ENCODE measurements around the gene DCAF7.

The DCAF7 gene

GRCh38 chr17:63546308-63547082, 3.8 kb upstream of the DCAF7 start:
- no peak for DNase-seq

DNA sequence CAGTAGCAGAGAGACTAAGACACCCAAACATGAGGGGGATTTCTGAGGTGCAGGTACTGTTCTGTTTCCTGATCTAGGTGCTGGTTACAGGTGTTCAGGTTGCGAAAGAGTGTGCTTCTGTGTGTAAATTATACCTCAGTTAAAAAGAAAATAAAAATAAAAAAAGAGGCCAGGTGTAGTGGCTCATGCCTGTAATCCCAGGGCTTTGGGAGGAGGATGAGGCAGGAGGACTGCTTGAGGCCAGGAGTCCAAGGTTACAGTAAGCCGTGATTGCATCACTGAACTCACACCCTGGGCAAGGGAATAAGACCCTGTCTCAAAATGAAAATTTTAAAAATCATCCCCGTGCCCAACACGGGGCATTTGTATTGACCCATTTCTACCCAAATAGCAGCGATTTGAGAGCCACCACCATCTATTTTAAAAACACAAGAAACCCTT, 3.2 kb upstream of the DCAF7 start:
- no peak for DNase-seq

DNA sequence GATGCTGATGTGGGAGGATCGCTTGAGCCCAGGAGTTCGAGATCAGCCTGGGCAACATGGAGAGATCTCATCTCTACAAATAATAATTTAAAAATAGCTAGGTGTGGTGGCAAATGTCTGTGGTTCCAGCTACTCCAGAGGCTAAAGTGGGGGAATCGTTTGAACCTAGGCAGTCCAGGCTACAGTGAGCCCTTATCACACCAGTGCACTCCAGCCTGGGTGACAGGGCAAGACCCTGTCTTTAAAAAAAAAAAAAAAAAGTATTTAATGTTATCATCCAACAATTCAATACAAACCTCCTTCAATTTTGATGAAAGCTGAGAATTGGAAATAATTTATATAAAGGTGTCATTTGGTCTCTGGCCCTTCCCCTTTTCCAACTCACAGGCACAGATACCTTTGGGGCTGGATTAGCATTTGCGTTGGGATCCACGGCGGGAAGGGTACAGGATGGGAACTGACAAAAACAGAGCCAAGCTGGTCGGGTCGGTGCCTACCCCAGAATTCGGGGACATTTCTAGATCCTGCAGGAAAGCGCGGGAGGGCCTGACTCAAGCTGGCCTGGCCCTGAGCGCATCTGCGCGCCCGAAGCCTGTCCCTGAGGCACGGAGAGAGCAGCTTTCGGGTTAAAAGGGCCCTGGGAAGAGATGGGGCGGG, 860 bp upstream of the DCAF7 start:
- DNase-seq, result no peak

DNA sequence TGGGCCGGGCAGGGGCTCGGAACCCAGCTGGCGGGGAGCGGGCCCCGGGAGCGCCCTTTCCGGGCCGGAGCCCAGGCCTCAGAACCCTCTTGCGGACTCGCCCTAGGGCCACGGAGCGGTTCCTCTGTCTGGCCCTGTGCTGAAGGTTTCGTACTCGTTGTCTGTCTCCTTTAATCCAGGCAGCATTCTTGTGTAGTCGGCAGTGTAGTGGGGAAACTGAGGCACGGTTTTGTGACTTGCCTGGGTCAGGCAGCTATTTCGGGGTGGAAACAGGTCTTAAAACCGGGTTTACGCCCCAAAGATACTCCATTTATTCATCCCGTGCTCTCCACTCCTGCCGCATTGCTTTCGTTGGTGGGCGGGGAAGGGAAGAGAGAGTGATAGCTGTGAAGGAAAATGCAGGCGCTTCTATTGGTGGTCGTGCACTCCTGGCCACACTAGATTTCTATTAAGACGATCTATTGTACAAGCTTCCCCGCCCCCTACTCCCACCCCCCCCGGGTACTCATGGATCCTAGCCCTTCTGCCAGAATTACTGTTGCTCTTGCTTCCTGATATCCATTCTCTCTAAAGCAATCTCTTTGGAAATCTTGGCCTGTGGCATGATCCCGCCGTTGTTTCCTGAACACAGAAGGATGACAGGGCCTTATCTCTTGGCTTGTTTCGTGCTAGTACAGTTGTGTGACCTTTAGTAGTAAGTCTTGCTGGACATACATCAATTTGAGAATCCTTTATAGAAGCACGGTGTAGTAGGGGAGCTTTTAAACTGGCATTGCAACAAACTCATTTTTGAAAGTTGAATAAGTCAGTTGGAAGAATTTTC, 751 bp downstream of the DCAF7 start:
- no peak for DNase-seq

GRCh38 chr17:63552211-63552610, 1.9 kb downstream of the DCAF7 start:
- DNase-seq, result no peak

GRCh38 chr17:63555500-63556156, 5.4 kb downstream of the DCAF7 start:
- DNase-seq, result no peak

- DNase-seq, result no peak
These were observed 7.1 kb downstream of the DCAF7 start for GRCh38 chr17:63557416-63557815.

DNA sequence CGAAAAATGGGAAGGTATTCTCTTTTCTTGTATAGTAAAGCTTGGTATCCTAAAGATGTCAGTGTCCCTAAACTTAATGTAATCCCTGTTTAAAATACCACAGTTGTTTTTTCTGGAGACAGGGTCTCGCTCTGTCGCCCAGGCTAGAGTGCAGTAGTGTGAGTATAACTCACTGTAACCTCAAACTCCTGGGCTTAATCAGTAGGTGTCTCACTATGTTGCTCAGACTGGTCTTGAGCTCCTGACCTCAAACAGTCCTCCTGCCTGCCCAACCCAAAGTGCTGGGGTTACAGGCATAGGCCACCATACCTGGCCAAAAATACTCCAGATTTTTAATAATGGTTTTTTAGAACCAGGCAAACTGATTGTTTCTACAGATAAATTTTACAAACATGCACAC, 8.2 kb downstream of the DCAF7 start:
- DNase-seq, result no peak

- no peak for DNase-seq
These were observed 11.5 kb downstream of the DCAF7 start for GRCh38 chr17:63561819-63562218.

DNA sequence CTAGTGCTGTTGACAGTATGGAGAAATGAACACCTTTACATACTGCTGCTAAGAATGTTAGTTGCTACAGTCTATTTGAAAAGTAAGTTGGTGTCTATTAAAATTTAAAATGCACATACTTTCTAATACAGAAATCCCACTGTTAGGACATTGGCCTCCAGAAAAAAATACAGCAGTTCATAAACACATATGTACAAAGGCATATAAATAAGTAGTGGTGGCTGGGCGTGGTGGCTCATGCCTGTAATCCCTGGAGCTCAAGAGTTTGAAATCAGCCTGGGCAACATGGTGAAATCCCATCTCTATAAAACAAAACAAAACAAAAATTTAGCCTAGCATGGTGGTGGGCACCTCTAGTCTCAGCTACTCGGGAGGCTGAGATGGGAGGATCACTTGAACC, 13.1 kb downstream of the DCAF7 start:
- DNase-seq, result no peak

- no peak for DNase-seq
These were observed 14.3 kb downstream of the DCAF7 start for GRCh38 chr17:63564562-63564961.

DNA sequence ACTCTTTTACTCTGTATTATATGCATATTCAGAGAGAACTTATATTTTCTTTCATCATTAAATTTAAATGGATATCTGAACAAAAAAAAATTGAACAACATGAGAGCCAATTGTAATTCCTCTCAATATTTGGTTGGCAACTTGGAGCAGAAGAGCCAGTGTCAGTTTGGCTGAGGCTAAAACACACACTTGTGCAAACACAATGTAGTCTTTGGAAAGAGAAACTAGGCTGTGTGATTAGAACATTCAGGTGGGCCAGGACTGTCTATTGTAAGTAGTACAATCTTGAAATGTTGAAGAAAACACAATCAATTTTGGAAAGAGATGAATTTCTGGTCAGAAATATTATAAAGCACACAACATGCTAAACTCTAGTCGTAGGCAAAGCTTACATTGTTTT, 17.0 kb downstream of the DCAF7 start:
- no peak for DNase-seq

GRCh38 chr17:63568563-63568962, 18.3 kb downstream of the DCAF7 start:
- DNase-seq, result no peak

DNA sequence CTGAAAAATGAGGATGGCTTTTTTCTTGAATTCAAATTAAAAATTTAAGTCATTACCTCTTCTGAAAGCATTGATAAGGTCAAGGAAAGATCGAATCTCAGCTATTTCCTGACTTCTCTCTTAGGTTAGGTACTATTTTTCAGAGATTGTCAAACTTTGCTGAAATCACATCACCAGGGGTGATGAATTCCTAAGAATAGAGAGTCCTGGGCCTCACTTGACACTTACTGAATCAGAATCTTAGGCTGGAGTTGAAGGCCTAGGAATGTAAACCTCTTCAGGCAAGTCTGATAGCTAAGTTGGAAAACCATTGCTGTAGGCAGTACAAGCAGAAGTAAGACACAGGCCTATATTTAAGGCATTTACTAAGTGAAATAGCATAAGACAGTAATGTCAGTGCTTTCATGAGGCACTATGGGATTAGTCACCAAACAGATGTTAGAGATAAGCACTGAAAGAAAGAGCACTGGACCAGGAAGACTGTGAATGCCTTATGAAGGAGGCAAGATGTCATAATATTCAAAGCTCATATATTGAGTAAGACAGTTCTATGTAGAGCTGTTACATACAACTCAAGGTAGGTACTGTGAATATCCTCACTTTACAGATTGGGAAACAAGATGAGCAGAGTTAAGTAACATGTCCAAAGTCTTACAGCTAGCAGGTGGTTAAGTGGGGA, 21.5 kb downstream of the DCAF7 start:
- no peak for DNase-seq

DNA sequence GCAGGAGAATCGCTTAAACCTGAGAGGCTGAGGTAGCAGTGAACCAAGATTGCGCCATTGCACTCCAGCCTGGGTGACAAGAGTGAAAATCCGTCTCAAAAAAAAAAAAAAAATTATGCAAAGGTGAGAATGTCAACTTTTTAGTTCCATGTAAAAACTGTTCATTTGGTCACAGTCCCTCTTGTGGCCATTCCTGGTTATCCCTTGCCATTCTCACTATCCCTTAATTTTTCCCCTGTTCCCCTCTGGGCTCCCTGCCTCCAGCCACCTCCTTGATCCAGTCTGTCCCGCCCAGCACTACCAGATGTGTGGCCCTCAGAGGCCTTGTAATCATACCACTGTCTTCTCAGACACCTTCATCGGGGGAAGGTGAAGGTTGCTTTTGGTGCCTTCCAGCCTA, 23.4 kb downstream of the DCAF7 start:
- no peak for DNase-seq

DNA sequence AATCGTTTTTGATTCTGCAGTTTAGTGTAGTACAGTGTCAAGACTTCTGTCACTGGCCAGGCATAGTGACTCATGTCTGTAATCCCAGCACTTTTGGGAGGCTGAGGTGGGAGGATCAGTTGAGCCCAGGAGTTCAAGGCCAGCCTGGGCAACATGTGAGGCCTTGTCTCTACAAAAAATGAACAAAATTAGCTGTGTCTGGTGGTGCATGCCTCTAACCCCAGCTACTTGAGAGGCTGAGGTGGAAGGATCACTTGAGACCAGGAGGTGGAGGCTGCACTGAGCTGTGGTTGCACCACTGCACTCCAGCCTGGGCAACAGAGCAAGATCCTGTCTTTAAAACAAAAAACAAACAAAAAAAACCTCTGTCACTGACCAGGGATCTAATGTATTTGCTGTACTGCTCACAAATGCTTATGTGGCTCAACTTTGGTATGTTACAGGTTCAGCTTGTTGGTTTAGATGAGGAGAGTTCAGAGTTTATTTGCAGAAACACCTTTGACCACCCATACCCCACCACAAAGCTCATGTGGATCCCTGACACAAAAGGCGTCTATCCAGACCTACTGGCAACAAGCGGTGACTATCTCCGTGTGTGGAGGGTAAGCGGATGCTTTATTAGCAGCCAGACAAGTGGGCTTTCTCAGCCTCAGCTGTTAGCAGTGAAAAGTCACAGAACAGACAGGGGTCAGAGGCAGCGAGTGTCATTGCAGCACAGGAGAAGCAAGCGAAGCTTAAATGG, 27.9 kb downstream of the DCAF7 start:
- DNase-seq, result no peak

GRCh38 chr17:63578769-63579111, 28.5 kb downstream of the DCAF7 start:
- no peak for DNase-seq

- DNase-seq, result no peak
These were observed 29.4 kb downstream of the DCAF7 start for GRCh38 chr17:63579633-63580032.

- DNase-seq, result no peak
These were observed 37.5 kb downstream of the DCAF7 start for GRCh38 chr17:63587770-63588169.

- no peak for DNase-seq
These were observed 38.5 kb downstream of the DCAF7 start for GRCh38 chr17:63588797-63589196.

GRCh38 chr17:63589646-63590045, 39.4 kb downstream of the DCAF7 start:
- DNase-seq, result no peak

DNA sequence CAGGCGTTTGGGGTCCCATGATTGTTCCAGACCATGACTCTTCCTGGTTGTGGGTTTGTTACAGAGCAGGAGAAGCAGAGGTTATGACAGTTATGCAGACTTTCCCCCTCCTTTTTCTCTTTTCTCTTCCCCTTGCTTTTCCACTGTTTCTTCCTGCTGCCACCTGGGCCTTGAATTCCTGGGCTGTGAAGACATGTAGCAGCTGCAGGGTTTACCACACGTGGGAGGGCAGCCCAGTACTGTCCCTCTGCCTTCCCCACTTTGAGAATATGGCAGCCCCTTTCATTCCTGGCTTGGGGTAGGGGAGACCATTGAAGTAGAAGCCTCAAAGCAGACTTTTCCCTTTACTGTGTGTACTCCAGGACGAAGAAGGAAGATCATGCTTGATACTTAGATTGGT, 42.5 kb downstream of the DCAF7 start:
- DNase-seq, result no peak
